Measurements from ENCODE around the gene CFB.

- TF ChIP-seq CTCF (IDR thresholded peaks at IDR 0.05) (no peak), JUND (IDR thresholded peaks at IDR 0.05) (no peak), REST (IDR thresholded peaks at IDR 0.05; ENCODE audit: low read depth, low read length) (no peak), CHD2 (IDR thresholded peaks at IDR 0.05; ENCODE audit: low read length, partially characterized antibody) (no peak), SIN3A (IDR thresholded peaks at IDR 0.05; ENCODE audit: borderline replicate concordance, low read depth, low read length) (no peak), USF2 (IDR thresholded peaks at IDR 0.05; ENCODE audit: borderline replicate concordance, low read depth, low read length) (no peak), RCOR1 (IDR thresholded peaks at IDR 0.05; ENCODE audit: low read length) (no peak), MXI1 (IDR thresholded peaks at IDR 0.05; ENCODE audit: low read depth, low read length) (no peak), MAX (IDR thresholded peaks at IDR 0.05; ENCODE audit: low read depth) (no peak), SMC3 (IDR thresholded peaks at IDR 0.05; ENCODE audit: low read depth, low read length) (no peak), EZH2phosphoT487 (IDR thresholded peaks at IDR 0.05; ENCODE audit: borderline replicate concordance, low read depth) (no peak)
These were observed 38.6 kb upstream of the CFB start for GRCh38 chr6:31907158-31907813.
